ENCODE data around the gene SMG6. TPM values are rescaled to one million over a fixed set of nuclear protein-coding genes. Genes with fewer than 3 reads are reported as not detected.

Gene SMG6
- polyA plus RNA-seq, 1 donor: 30.1 TPM

- DNase-seq: peak; percentile 79
Measured at GRCh38 chr17:2049333-2050299, 254.0 kb downstream of the SMG6 start.

DNA sequence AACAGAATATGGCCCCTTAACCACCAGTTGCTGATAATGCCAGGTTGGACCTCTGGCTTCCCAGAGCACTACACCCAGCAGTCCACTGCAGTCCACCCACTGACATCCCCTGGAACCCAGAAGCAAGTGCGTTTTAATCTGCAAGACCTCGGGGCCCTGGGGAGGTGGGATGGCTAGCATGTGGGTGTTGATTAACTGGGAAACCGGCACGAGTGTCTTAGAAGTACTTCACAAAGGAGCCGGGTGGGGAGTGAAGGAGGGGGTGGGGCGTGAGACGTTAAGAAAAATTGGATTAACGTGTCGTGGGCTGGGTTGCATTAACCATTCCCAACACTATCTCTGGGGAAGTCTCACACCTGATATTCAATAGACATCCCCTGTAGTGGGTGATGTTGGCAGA lies 254.8 kb downstream of the SMG6 start:
- DNase-seq: no peak

DNA sequence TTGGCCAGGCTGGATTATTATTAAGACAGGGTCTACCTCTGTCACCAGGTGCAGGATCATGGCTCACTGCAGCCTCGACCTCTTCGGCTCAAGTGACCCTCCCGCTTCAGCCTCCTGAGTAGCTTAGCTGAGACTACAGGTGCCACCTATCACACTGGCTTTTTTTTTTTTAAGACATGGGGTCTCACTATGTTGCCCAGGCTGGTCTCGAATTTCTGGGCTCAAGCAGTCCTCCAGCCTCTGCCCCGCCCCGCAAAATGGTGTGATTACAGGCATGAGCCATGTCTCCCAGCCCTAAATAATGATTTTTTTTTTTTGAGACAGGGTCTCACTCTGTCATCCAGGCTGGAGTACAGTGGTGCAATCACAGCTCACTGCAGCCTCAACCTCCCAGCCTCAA lies 256.0 kb downstream of the SMG6 start:
- DNase-seq: no peak

DNA sequence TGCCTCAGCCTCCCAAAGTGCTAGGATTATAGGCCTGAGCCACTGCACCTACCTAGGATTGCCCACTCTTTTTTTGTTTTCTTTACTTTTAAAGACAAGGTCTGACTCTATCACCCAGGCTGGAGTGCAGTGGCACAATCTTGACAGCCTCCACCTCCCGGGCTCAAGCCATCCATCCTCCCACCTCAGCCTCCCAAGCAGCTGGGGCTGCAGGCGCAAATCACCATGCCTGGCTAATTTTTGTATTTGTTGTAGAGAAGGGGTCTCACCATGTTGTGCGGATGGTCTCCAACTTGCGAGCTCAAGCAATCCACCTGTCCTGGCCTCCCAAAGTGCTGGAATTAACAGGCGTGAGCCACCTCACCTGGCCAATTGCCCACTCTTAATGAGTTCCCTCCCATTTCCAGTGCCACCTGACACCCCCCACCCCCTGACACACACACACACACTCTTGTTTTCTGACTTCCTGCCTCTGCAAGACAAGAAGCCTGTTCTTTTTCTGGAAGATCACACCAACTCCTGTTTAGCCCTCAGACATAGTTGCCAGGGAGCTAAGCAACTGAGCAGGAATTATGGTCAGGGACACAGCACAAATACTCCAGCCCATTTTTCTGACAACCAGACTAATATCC lies 259.2 kb downstream of the SMG6 start:
- no peak for DNase-seq

DNA sequence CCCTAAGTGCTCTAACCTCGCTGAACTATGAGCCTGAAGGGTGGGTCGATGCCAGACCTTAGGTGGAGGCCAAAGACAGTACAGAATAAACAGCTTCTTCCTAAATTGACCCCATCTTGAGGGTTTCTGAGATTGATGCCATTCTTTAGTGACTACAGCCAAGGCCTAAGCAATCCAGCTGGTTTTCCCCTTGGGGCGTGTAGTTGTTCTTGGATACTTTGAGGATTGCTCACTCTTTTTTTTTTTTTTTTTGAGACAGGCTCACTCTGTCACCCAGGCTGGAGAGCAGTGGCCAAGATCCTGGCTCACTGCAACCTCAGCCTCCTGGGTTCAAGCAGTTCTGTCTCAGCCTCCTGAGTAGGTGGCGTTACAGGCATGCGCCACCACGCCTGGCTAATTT lies 259.8 kb downstream of the SMG6 start:
- no peak for DNase-seq

DNA sequence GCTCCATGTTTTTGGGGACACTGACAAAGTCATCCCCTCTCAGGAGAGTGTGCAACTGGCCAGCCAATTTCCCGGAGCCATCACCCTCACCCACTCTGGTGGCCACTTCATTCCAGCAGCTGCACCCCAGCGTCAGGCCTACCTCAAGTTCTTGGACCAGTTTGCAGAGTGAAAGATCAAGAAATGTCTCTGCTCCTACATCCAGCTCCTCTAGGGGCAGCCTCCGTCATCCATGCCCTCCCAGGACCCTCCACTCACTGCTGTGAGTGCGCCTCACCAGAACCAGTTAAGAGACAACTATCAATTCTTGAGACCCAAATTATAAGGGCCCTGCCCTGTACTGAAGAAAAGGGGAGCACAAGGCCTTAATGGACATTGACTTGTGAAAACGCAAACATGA lies 260.7 kb downstream of the SMG6 start:
- DNase-seq: no peak

GRCh38 chr17:2042390-2042847 lies 261.2 kb downstream of the SMG6 start:
- no peak for DNase-seq

DNA sequence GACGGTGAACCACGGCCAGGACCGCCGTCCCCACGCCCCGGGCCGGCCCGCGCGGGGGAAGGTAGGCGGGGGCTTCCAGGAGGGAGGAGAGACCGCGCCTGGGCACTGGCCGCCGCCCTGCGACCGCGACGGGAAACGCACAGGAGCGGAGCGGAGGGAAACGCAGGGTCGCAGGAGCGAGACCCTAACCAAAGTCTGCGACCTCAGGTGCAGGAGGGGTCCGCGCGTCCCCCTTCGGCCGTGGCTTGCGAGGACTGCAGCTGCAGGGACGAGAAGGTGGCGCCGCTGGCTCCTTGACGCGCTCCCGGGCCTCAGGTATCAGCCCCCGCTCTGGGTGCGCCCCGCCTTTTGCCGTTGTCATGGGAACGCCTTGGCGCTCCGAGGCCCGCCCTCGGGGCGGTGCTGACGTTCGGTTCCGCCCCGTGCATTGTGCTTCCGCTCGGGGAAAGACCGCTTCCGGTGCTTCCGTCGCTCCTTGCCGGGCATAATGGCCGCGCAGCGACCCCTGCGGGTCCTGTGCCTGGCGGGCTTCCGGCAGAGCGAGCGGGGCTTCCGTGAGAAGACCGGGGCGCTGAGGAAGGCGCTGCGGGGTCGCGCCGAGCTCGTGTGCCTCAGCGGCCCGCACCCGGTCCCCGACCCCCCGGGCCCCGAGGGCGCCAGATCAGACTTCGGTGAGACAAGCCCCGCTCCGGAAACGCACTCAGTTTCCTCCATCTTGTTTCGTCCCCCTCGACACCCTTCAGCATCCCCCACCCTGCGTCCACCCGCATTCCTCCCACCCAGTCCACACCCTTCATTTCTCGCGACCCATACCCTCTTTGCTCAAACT lies 261.8 kb downstream of the SMG6 start, which contains the start of gene OVCA2:
OVCA2 (plus strand) TSS at position 462 of the 829 bp plus-strand sequence; CDS start at position 488, 26 bp downstream.
- peak; percentile 95 for DNase-seq

DNA sequence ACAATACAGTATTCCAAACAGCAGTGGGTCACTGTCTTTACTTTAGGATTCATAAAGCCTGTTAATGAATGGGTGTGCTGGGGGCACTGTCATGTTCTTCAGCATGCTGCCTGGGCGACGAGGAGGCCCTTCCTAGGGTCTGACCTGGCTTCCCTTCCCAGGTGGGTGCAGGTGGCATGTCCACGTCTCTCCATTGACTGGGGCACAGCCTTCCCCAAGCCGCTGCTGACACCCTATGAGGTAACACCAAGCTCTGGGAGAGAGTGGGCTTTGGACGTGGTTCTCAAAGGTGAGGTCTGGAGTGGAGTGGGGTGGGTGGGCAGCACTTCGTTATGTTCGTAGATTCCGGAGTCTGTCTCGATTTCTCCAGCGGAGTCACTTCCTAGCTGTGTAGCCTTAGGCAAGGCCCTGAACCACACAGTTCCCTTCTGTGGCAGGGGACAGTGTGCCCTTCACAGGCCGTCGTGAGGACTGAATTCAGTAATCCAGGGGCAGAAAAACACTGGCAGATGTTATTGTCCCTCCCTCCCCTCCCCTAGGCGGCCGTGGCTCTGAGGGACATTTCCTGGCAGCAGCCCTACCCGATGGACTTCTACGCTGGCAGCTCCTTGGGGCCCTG lies 262.5 kb downstream of the SMG6 start:
- no peak for DNase-seq

DNA sequence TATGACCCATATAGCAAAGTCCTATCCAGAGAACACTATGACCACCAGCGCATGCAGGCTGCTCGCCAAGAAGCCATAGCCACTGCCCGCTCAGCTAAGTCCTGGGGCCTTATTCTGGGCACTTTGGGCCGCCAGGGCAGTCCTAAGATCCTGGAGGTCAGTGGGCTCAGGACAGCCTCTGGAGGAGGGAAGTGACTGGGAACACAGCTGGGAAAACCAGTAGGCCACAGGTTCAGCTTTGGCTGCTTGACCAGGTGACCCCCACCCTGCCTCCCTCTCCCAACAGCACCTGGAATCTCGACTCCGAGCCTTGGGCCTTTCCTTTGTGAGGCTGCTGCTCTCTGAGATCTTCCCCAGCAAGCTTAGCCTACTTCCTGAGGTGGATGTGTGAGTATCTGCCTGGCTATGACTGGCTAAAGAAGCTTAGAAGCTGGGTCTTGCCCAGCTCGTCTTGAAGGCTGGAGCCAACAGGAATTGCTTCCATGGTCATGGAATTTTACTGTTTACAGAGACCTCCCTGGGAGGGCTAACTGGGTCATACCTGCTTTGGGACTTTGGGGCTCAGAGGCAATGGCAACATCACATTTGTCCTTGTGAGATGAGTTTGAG lies 263.3 kb downstream of the SMG6 start:
- no peak for DNase-seq

GRCh38 chr17:2037155-2037554 lies 266.4 kb downstream of the SMG6 start:
- no peak for DNase-seq

DNA sequence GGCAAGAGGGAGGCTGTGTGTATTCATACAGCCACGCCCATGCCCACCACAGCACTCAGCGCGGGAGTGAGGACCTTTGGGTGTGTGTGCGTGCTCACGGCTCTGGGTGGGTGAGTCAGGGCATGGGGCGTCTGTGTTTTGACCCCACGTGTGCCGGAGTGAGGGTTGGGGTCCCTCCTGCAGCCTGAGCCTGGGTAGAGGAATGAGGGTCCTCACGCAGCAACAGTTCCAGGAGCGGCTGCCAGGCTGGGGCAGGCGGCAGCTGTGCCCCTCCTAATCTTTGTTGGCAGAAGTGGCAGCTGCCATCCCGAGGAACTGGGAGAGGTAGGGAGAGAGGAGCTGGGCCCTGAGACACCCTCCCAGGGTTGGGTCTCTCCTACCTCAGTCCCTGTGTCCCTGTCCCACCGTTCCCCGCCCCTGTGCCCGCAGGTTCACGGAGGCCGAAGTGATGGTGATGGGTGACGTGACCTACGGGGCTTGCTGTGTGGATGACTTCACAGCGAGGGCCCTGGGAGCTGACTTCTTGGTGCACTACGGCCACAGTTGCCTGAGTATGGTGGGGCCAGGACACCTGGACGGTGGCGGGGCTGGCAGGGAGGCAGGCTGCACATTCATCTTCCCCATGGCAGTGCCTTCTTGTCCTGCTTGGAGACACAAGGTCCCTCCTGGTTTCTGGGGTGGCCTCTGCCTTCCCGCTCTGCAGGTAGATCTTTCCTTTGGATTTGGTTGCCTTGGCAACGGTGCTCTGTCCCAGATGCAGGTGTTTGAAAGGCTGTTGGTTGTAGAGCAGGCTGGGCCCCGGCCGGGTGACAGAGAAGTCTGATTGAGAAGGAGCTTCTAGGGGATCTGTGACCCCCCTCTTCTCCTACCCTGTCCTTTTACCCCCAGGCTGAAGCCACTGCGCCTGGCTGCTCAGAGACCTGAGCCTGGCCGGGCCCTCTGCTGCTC lies 267.8 kb downstream of the SMG6 start:
- DNase-seq: no peak

- DNase-seq: no peak
Measured at GRCh38 chr17:2034806-2035540, 268.6 kb downstream of the SMG6 start.

DNA sequence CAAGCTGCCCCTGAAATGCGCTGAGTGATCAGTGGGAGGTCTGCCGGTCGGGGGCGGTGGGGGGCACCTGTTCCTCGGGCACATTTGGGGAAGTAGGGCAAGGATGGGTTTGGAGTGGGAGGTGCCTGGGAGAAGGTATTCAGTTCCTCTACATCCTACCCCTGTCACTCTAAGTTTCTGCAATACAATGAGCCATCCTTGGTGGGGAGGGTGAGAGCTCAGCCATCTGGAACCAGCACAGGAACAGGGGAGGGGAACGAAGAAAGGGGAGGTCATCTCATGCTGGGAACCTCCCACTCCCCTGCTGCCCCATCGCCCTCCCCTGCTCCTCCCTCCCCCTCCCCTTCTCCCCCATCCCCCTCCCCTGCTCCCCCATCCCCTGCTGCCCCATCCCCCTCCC lies 269.4 kb downstream of the SMG6 start:
- no peak for DNase-seq

GRCh38 chr17:2033153-2033552 lies 270.4 kb downstream of the SMG6 start:
- DNase-seq: no peak

DNA sequence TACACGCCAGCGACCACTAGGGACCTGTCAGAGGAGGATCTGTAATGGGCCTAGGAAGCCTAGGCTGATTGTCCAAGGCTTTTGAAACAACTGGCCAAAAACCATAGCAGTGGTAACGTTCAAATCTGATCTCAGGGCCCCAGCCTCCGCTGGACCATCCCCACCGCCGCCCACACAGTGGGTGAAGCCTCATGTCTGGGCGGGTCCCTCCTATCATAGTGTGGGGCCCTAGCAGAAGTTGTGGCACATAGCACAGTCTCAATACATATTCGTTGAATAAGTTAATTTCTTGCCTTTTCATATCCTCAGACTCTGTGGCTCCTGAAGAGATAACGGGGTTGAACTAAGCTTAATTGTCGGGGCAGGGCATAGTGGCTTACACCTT lies 272.8 kb downstream of the SMG6 start:
- DNase-seq: no peak

- peak; percentile 79 for DNase-seq
Measured at GRCh38 chr17:2029911-2030778, 273.4 kb downstream of the SMG6 start, which contains the start of gene DPH1. Gene DPH1, plus strand, starts transcription at chr17:2030153. Its CDS starts 17 bp downstream, at chr17:2030170.

DNA sequence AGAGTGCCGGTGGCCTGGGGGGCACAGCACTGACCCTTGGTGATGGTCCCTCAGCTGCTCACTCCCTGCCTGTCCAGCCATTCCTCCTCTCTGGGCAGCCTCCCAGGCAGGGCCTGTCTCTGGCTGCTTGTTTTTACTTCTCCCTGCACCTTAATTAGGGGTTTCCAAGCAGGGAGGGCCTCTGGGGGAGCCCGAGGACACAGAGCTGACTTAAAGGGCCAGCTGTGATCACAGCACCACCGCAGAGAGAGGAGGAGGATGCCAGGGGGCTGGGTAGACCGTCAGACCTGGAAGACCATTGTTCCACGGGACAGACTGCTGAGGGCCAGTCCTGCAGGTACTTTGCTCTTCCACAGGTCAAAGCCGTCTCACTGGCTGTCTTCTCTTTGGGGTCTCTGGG lies 274.8 kb downstream of the SMG6 start:
- no peak for DNase-seq

All from left kidney (tissue), 2 donors.